ENCODE data around the gene CTU1.

Gene CTU1

DNA sequence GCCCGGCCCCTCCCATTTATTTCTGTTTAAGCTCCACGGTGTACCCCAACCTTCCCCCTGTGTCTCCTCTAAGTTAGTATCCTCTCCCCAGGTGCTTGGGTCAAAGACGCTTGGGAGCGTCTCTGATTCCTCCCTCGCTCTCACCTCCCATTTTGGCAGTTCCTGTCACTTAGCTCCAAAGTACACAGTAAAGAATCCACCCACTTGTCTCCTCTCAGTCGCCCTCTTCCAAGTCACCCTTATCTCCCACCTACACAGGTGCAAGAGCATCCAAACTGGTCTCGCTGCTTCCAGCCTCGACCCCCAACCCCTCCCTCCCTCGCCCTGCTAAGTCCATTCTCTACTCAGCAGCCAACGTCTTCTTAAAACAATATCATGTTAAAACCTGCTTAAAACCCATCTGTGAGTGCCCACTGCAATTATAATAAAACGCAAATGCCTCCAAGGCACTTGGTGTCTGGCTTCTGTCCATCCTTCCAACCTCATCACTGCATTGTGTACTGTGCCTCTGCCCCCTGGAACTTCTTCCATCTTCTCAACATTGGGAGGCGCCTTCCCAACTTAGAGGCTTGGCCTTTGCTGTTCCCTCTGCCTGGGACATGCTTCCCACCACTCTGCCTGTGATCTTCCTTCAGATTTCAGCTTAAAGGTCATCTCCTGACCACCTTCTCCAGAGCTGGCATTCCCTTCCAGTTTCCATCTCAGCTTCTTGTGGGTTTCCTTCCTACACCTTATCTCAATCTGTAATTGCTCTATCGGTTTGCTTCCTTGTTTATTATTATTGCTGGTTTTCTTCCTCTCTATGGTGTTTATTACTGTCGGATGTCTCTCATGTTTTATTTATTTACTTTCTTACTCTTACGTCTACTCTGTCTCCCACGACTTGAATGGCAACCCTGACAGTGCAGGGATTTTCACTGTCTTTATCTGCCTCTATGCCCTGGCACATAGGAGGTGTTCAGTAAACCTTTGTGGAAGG, 16.0 kb downstream of the CTU1 start:
- H3K27ac ChIP-seq (ENCODE audit: low read depth, low read length): no peak overlapping the region
- WGBS: 75% methylated on average over 16 of the region's 16 CpGs
- no peaks in the 10 kb centered on the region for H3K36me3 ChIP-seq (ENCODE audit: insufficient read depth, low read length)
- no peaks in the 10 kb centered on the region for H3K9me3 ChIP-seq (ENCODE audit: insufficient read depth, low read depth, low read length)
- no peak overlapping the region for H3K4me3 ChIP-seq (ENCODE audit: low read length)
- H3K9ac ChIP-seq (ENCODE audit: low read depth, low read length): no peak overlapping the region
- H3K4me1 ChIP-seq (ENCODE audit: insufficient read depth, low read length): 0 out of 2 replicates have a peak, but pooled peaks cover 3% of the 10 kb centered on the region
- H3K27me3 ChIP-seq (ENCODE audit: insufficient read depth, low read length): no peaks in the 10 kb centered on the region

DNA sequence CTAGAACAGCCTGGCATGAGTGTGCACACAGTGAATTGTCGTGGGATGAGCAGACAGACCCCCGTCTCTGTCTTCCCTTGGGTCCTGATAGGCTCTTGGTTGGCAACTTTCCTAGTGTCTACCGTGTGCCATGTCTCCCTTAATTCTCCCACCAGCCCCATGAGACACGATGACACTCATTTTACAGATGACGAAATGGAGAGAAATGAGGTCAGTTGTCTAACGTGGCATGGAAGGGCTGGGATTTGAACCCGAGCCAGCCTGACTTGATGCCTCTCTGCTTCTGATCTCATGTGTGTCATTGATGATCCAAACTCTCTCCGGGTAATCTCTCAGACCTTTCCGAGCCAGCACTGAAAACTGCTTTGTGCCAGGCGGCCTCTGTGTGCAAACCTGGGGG, 17.1 kb downstream of the CTU1 start:
- Histone ChIP-seq H3K4me3 (ENCODE audit: low read length) (no peak overlapping the region), H3K27me3 (ENCODE audit: insufficient read depth, low read length) (no peaks in the 10 kb centered on the region), H3K9me3 (ENCODE audit: insufficient read depth, low read depth, low read length) (no peaks in the 10 kb centered on the region), H3K9ac (ENCODE audit: low read depth, low read length) (no peak overlapping the region), H3K4me1 (ENCODE audit: insufficient read depth, low read length) (0 out of 2 replicates have a peak, but pooled peaks cover 7% of the 10 kb centered on the region), H3K27ac (ENCODE audit: low read depth, low read length) (no peak overlapping the region), H3K36me3 (ENCODE audit: insufficient read depth, low read length) (no peaks in the 10 kb centered on the region)
- 96% methylated on average over 10 of the region's 10 CpGs for WGBS

DNA sequence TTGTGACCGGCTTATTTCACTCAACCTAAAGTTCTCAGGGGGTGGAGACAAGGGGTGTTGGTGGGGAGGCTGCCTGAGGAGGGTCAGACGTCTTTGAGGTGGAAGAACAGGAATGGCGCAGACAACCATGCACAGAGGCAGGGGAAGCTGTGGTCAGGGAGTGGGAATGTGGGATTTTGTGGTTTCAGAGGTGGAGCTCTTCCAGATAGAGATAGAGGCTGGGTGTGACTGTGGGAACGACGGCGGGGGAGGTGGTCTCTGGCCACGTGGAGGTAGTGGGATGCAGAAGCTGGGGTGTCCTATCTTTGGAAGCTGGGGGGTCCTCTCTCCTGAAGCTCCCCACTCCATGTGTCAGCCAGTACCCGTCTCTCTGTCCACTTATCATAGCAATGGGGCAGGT, 17.7 kb downstream of the CTU1 start:
- Histone ChIP-seq H3K4me3 (ENCODE audit: low read length) (no peak overlapping the region), H3K9ac (ENCODE audit: low read depth, low read length) (no peak overlapping the region), H3K27ac (ENCODE audit: low read depth, low read length) (no peak overlapping the region), H3K36me3 (ENCODE audit: insufficient read depth, low read length) (no peaks in the 10 kb centered on the region), H3K9me3 (ENCODE audit: insufficient read depth, low read depth, low read length) (no peaks in the 10 kb centered on the region), H3K27me3 (ENCODE audit: insufficient read depth, low read length) (no peaks in the 10 kb centered on the region), H3K4me1 (ENCODE audit: insufficient read depth, low read length) (0 out of 2 replicates have a peak, but pooled peaks cover 7% of the 10 kb centered on the region)
- WGBS: 95% methylated on average over 8 of the region's 8 CpGs

- no peak overlapping the region for H3K9ac ChIP-seq (ENCODE audit: low read depth, low read length)
Measured at GRCh38 chr19:51089786-51090185, 18.4 kb downstream of the CTU1 start.

DNA sequence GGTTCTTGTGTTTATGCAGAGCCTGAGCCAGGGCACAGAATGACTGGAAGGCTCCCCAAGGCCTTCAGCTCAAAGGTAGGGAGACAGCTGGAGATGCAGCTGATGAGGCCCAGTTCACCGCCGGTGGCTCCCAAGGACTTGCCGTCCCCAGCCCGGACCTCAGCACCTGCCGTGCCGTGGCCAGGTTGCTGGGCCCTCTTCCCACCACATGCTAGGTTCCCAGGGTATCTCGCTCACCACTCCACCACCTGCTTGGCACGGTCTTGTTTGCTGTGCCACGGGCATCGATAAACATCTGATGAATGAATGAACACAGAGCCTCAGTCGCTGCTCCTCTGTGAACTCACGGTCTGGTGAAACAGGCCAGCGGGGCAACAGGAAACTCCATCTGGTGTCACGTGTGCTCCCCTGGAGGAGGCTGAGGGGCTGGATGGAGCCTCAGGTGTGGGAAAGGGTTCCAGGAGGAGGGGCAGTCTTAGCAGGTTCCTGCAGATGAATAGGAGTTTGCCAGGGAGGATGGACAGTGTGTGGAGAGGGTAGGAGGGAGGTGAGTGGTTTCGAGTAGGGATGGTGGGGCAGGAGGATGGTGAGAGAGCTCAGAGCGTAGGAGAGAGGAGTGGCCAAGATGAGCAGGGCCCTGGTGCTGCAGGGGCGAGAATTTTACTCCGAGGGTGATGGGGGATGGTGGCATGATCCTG, 21.9 kb downstream of the CTU1 start:
- no peaks in the 10 kb centered on the region for H3K27me3 ChIP-seq (ENCODE audit: insufficient read depth, low read length)
- H3K9me3 ChIP-seq (ENCODE audit: insufficient read depth, low read depth, low read length): no peaks in the 10 kb centered on the region
- H3K27ac ChIP-seq (ENCODE audit: low read depth, low read length): no peak overlapping the region
- no peaks in the 10 kb centered on the region for H3K36me3 ChIP-seq (ENCODE audit: insufficient read depth, low read length)
- H3K9ac ChIP-seq (ENCODE audit: low read depth, low read length): no peak overlapping the region
- H3K4me1 ChIP-seq (ENCODE audit: insufficient read depth, low read length): 0 out of 2 replicates have a peak, but pooled peaks cover 4% of the 10 kb centered on the region
- H3K4me3 ChIP-seq (ENCODE audit: low read length): no peak overlapping the region
- WGBS: 86% methylated on average over 18 of the region's 18 CpGs

More at GRCh38 chr19:51089786-51090185, 18.4 kb downstream of the CTU1 start:
- Histone ChIP-seq H3K36me3 (ENCODE audit: insufficient read depth, low read length) (no peaks in the 10 kb centered on the region), H3K9me3 (ENCODE audit: insufficient read depth, low read depth, low read length) (no peaks in the 10 kb centered on the region), H3K4me1 (ENCODE audit: insufficient read depth, low read length) (0 out of 2 replicates have a peak, but pooled peaks cover 7% of the 10 kb centered on the region), H3K27ac (ENCODE audit: low read depth, low read length) (no peak overlapping the region), H3K4me3 (ENCODE audit: low read length) (no peak overlapping the region), H3K27me3 (ENCODE audit: insufficient read depth, low read length) (no peaks in the 10 kb centered on the region)
- WGBS: 92% methylated on average over 17 of the region's 17 CpGs

DNA sequence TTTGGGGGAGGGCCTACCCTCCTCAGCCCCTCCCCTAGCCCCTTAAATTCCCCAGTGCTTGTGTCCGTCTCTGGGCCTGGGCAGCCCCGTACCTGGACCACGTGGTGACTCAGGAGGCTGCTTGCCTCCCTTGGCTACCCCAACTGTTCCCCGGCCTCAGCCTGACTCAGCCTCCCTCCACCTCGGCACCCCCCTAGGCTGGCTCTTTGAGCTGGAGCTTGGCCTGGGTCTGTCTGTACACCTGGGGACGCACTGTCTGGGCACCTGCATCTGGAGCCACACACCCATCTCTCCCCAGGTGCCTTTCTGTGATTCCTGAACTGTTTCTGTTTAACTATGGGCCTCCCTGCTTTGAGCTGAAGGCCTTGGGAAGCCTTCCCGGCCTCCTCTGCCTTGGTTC, 23.7 kb downstream of the CTU1 start:
- no peaks in the 10 kb centered on the region for H3K36me3 ChIP-seq (ENCODE audit: insufficient read depth, low read length)
- 0 out of 2 replicates have a peak, but pooled peaks cover 4% of the 10 kb centered on the region for H3K4me1 ChIP-seq (ENCODE audit: insufficient read depth, low read length)
- H3K9ac ChIP-seq (ENCODE audit: low read depth, low read length): no peak overlapping the region
- H3K4me3 ChIP-seq (ENCODE audit: low read length): no peak overlapping the region
- 86% methylated on average over 7 of the region's 7 CpGs for WGBS
- no peaks in the 10 kb centered on the region for H3K27me3 ChIP-seq (ENCODE audit: insufficient read depth, low read length)
- H3K27ac ChIP-seq (ENCODE audit: low read depth, low read length): no peak overlapping the region
- H3K9me3 ChIP-seq (ENCODE audit: insufficient read depth, low read depth, low read length): no peaks in the 10 kb centered on the region

DNA sequence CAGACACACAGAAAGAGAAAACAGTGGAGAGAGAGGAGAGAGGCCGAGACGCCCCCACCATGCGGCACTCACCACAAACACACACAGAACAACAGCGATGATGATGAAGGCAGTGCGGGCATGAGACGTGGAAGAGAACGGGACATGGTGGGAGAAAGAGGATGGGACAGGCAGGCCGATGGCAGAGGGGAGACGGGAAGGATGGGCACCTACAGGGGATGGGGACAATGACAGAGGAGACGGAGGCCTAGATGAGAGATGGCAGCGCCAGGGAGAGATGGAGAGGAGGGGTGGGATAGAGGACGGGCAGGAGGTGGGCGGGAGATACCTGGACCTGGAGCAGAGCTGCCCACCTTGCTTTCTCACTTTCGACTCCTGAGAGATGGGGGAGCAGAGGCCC, 24.4 kb downstream of the CTU1 start:
- Histone ChIP-seq H3K27me3 (ENCODE audit: insufficient read depth, low read length) (no peaks in the 10 kb centered on the region), H3K4me1 (ENCODE audit: insufficient read depth, low read length) (0 out of 2 replicates have a peak, but pooled peaks cover 4% of the 10 kb centered on the region), H3K4me3 (ENCODE audit: low read length) (no peak overlapping the region), H3K9ac (ENCODE audit: low read depth, low read length) (no peak overlapping the region), H3K36me3 (ENCODE audit: insufficient read depth, low read length) (no peaks in the 10 kb centered on the region), H3K9me3 (ENCODE audit: insufficient read depth, low read depth, low read length) (no peaks in the 10 kb centered on the region), H3K27ac (ENCODE audit: low read depth, low read length) (no peak overlapping the region)
- WGBS: 85% methylated on average over 12 of the region's 14 CpGs

DNA sequence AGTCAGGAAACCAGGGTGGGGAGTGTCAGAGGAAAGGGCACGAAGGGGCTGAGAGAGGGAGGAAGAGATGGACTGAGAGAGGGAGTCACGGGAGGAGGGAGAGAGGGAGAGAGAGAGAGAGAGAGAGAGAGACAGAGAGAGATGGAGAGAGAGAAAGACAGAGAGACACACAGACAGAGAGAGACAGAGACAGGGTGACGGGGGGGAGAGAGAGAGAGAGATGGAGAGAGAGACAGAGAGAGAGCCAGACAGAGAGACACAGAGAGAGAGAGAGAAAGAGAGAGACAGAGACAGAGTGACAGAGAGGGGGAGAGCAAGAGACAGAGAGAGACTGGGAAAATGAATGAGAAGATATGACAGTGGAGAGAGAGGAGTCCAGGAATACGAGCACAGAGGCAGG, 25.0 kb downstream of the CTU1 start:
- 73% methylated on average over 4 of the region's 4 CpGs for WGBS
- Histone ChIP-seq H3K27ac (ENCODE audit: low read depth, low read length) (no peak overlapping the region), H3K36me3 (ENCODE audit: insufficient read depth, low read length) (no peaks in the 10 kb centered on the region), H3K4me1 (ENCODE audit: insufficient read depth, low read length) (0 out of 2 replicates have a peak, but pooled peaks cover 4% of the 10 kb centered on the region), H3K9me3 (ENCODE audit: insufficient read depth, low read depth, low read length) (no peaks in the 10 kb centered on the region), H3K4me3 (ENCODE audit: low read length) (no peak overlapping the region), H3K9ac (ENCODE audit: low read depth, low read length) (no peak overlapping the region), H3K27me3 (ENCODE audit: insufficient read depth, low read length) (no peaks in the 10 kb centered on the region)

- H3K9ac ChIP-seq (ENCODE audit: low read depth, low read length): no peak within 1 kb of the TSS
- H3K27ac ChIP-seq (ENCODE audit: low read depth, low read length): no peak within 1 kb of the TSS
- WGBS: 42% methylated on average over 7 of the region's 7 CpGs
- no peak within 1 kb of the TSS for H3K4me3 ChIP-seq (ENCODE audit: low read length)
- H3K9me3 ChIP-seq (ENCODE audit: insufficient read depth, low read depth, low read length): no peaks in the 10 kb centered on the region
- H3K27me3 ChIP-seq (ENCODE audit: insufficient read depth, low read length): no peaks in the 10 kb centered on the region
- 0 out of 2 replicates have a peak, but pooled peaks cover 4% of the 10 kb centered on the region for H3K4me1 ChIP-seq (ENCODE audit: insufficient read depth, low read length)
- H3K36me3 ChIP-seq (ENCODE audit: insufficient read depth, low read length): no peaks in the 10 kb centered on the region
Measured at GRCh38 chr19:51082611-51083010, 25.6 kb downstream of the CTU1 start, which contains the start of gene KLK14. Gene KLK14, minus strand, starts transcription at chr19:51082887. Its CDS starts 273 bp downstream, at chr19:51082614.

- H3K4me3 ChIP-seq (ENCODE audit: low read length): no peak overlapping the region
- no peaks in the 10 kb centered on the region for H3K27me3 ChIP-seq (ENCODE audit: insufficient read depth, low read length)
- WGBS: 95% methylated on average over 14 of the region's 14 CpGs
- no peaks in the 10 kb centered on the region for H3K36me3 ChIP-seq (ENCODE audit: insufficient read depth, low read length)
- H3K9me3 ChIP-seq (ENCODE audit: insufficient read depth, low read depth, low read length): no peaks in the 10 kb centered on the region
- H3K9ac ChIP-seq (ENCODE audit: low read depth, low read length): no peak overlapping the region
- H3K4me1 ChIP-seq (ENCODE audit: insufficient read depth, low read length): 0 out of 2 replicates have a peak, but pooled peaks cover 4% of the 10 kb centered on the region
- H3K27ac ChIP-seq (ENCODE audit: low read depth, low read length): no peak overlapping the region
Measured at GRCh38 chr19:51081476-51081875, 26.7 kb downstream of the CTU1 start.

Measured in HUES64 (cell line).